SHP77 treated with DMSO at 0.1 percent for 48 hours (cell line): Measurements from ENCODE around the gene TRANK1.
"Not testable (repeated sequence)": the region's sequence is repeated elsewhere in the genome, so short reads cannot be mapped to it uniquely, and the experiment has no call there.

Experiments
- DNase-seq: peaks from one replicate; lab custom pipeline; 2025; lab: John Stamatoyannopoulos, UW

Gene TRANK1

GRCh38 chr3:36957063-36957462 is 12.2 kb upstream of the TRANK1 start:
- no peak for DNase-seq

- DNase-seq = no peak
These were observed 11.3 kb upstream of the TRANK1 start for GRCh38 chr3:36956155-36956554.

DNA sequence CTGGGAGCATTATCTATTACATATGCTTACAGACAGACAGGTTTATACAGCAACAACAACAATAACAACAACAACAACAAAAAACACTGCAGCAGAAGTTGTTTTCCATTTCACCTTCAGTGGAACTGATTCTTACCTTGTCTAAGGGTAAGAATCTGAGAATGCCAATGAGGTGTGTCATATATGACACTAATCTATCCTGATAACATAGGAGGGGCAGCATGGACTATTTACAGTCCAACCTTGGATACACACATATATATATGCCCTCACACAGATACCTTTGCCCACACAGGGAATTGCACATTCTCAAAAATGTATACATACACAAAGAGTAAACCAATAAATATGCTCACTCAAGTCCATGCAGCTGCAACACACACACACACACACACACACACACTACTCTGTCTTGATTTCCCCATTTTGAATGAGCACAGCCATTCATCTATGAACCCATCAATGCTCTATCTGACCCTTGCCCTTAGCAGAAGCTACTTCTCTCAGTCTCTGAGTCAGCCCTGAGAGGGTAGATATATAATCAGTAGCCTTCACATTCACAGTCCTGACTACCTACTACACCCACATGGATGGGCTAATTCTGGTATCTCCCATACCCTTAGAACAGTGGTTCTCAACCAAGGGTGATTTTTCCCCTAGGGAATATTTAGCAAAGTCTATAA is 9.7 kb upstream of the TRANK1 start:
- no peak for DNase-seq

- not testable (repeated sequence) for DNase-seq
These were observed 3.0 kb upstream of the TRANK1 start for GRCh38 chr3:36947814-36948213.

- DNase-seq = no peak
These were observed 603 bp upstream of the TRANK1 start for GRCh38 chr3:36945333-36945980.

DNA sequence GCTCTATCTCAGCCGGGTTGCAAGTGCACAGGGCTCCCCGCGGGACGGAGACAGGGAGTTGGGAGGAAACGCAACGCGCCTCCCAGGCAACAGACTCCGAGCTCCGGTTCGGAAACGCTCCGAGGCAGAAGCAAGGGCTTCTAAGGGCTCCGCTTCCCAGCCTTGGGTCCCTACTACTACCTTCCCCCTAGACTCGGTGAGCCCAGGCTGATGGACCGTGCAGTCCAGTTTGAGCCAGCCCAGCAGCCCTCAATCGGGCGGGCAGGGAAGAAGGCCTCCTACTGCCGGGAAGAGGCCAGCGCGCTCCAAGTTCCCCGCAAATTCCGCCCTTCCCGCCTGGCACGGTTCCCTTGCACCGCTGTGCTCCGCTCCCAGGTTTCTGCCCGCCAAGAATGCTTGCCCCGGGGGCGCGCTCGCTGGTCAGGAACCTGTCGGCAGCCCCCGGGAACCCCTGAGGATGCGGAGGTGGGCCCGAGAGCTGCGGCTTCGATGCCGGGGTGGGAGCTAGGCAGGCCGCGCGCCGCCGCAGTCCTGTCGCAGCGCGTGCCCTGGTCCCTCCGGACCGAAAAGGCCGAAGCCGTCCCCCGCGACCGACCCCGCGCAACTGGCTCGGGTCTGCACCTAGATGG is 728 bp downstream of the TRANK1 start:
- DNase-seq = no peak

- DNase-seq = no peak
These were observed 1.3 kb downstream of the TRANK1 start for GRCh38 chr3:36943601-36944000.

DNA sequence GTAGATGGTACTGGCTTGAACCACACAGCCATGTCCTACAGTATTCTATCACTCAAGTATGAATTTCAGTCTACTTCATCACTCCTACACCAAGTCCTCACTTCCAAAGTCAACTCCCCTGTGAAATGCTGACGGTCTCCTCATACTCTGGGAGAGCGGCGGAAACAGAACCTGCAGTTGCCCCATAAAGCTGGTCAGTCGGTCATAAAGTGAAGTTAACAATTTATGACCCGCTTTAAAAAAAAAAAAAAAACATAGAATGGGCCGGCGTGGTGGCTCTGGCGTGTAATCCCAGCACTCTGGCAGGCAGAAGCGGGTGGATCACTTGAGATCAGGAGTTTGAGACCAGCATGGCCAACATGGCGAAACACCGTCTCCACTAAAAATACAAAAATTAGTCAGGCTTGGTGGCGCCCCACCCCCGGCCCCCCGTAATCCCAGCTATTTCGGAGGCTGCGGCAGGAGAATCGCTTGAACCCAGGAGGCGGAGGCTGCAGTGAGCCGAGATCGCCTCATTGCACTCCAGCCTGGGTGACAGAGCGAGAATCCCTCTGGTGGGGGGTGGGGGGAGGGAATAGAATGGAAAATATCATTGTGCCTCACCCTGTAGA is 2.1 kb downstream of the TRANK1 start:
- no peak for DNase-seq

GRCh38 chr3:36941658-36942057 is 3.2 kb downstream of the TRANK1 start:
- no peak for DNase-seq

DNA sequence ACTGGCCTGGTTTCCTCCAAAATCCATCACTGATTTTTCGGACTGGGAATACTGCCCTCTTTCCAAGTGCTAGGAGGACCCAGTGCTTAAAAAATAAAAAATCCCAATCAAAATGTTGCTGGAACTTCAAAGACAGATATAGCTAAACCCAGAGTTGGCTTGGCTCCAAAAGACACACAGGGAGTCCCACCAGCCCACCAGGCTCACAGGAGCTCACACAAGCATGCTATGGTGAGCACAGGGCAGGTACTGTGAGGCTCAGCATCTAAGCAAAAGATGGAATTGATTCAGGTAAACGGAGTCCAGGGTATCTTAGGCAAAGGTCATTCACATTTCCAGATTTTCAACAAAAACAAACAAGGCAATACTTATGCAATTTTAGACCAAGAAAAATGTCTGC is 3.7 kb downstream of the TRANK1 start:
- DNase-seq = no peak

GRCh38 chr3:36937492-36937891 is 7.4 kb downstream of the TRANK1 start:
- DNase-seq = no peak

DNA sequence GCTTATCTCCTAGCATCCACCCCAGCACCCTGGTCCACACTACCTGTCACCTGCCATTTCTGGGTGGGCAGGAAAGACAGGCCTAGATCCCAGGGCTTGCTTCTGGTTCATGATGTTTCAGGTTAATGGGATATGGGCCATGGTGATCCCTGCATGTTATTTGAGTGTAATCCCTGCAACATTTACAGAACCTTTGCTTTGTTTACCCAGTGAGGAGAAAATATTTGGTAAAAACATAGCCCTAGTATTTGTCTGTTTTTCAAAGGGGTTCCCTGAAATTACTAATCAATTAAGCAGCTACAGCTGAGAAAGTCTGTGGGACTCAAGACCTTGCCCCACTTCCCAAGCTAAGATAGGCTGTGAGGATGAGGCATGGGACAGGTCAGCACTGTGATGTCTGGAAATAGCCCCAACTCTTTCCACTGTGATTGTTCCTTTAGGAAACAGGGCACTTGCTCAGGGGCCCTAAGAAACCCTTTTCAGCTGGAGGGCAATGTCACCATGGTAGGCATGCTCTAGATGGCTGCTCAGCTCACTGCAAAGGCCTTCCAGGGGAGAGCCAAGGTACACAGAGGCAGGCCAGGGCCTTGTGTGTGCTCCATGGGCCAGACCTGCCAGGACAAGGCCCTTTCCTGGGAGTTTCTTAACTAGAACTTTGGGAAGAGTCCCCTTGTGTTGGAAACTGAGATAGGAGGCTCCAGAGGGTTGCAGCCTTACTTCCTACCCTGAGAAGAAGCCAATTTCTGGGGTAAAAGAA is 11.1 kb downstream of the TRANK1 start:
- no peak for DNase-seq

GRCh38 chr3:36931424-36931823 is 13.4 kb downstream of the TRANK1 start:
- DNase-seq = not testable (repeated sequence)

DNA sequence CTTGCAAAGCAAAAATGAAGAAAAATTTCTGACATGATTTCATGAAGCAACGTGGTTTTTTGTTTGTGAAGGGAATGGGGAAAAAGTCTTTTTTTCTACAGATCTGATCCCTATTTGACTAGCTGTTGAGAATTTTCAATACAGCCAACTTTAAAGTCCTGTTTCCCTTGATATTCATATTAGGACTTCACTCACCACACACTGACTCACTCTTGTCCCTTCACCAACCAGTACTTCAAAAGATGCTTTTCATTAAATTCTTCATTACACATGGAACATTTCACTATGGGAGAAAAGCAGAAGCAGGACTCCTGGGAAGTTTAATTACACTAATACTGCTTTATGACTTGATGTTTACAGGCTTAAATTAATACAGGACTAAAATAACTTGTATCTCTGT is 16.6 kb downstream of the TRANK1 start:
- no peak for DNase-seq

GRCh38 chr3:36926292-36926897 is 18.5 kb downstream of the TRANK1 start:
- no peak for DNase-seq

DNA sequence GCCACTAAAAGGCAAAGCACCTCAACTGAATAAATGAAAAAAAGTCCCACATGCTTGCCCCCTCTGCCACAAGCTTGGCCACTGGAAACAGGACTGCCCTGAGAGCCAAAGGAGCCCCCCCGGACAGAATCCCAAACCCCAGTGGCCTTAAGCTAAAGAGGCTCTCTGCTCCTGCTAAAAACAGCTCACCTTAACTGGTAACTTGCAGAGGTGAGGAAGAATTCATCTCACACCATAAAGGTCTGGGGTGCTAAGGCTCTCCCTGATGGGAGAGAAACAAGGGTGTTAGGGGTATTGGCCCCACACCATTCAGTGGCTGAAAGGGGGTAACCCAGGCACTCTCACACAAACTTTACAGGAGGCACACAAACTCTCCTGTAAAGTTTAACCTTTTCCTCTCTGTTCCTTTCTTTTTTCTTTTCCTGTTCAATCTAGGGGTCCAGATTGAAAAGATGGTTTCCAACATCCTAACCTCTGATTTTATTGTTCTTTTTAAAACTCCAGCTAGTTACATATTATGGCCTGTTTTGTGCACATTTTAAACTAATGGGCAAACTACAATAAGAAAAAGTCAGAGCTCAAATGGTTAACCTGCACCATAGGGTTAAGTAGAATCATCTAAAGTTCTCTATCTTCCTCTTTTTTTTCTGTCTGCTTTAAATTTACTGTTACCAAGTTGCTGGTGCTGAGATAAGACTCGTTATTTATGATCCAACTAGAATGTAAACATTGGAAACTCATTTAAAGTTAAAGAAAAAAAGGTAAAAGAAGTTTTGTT is 19.9 kb downstream of the TRANK1 start:
- DNase-seq = no peak

DNA sequence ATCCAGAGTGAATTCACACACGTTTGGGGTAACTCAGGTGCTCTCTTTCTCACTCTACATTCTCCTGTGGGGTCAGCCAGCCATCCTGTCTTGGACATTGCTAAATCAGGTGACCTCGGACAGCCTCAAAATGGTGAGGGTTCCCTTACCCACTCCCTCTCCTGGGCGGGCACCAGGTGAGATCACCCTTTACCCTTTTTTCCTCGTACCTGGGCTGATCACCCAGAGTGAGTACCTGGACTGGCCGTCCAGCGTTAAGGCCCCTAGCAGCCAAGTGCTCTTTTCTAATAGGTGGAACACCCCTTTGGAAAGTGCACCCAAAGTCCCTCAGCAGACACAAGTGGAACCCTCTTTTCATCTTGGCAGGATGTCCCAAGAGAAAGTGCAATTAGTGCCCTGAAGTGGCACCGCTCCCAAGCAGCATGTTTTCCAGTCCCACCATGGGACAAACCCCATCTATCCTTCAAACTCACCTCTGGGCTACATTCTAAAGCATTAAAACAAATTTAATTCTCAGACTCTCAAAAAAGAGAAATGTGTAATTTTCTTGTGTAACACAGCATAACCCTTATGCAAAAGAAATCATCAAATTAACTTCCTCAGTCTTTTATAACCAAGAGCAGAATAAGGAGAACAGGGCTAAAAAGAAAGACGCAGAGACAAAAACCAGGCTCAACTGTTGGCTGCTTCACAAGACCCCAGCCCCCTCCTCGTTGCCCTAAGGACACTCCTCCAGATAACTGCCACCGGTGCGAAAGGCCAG is 20.7 kb downstream of the TRANK1 start:
- DNase-seq = no peak

- DNase-seq = no peak
These were observed 21.3 kb downstream of the TRANK1 start for GRCh38 chr3:36923523-36923943.

DNA sequence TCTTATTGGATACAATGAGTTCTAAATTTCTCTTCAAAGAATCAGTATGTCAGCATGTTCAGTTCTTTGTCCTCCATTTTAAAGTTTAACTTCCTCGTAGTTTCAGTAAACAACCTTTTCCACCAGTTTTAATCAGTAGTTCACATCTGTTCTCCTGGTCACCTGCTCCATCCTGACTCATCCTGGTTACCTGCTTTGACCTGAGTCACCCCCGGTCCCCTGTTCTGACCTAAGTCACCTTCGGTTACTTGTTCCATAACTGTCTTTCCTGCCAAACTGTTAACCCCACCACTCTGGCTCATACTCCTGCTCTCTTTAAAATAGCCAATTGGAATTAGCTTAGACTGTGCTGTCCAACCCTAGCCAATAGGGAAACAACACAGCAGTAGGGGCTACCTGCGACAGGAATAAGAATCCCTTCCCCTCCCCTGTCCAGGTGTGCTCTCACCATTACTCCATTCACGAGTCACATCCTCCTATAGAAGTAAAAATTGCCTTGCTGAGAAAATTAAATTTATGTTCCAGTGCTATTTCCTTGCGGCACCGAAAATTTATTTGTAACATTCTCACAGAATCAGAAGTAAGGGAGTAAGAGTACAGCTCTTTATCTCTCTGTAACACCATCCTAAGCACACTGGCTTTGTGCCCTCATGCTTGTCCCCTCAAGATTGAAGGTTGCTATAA is 23.8 kb downstream of the TRANK1 start:
- no peak for DNase-seq
